NOMO-1 (cell line): ENCODE data around the gene RBM20.

Experiments used
- DNase-seq, 2 experiments: peaks; one replicate each; lab custom pipeline; 2025; ENCODE audit not compliant: unreplicated experiment in 2 of 2; lab: John Stamatoyannopoulos, UW

Gene RBM20

DNA sequence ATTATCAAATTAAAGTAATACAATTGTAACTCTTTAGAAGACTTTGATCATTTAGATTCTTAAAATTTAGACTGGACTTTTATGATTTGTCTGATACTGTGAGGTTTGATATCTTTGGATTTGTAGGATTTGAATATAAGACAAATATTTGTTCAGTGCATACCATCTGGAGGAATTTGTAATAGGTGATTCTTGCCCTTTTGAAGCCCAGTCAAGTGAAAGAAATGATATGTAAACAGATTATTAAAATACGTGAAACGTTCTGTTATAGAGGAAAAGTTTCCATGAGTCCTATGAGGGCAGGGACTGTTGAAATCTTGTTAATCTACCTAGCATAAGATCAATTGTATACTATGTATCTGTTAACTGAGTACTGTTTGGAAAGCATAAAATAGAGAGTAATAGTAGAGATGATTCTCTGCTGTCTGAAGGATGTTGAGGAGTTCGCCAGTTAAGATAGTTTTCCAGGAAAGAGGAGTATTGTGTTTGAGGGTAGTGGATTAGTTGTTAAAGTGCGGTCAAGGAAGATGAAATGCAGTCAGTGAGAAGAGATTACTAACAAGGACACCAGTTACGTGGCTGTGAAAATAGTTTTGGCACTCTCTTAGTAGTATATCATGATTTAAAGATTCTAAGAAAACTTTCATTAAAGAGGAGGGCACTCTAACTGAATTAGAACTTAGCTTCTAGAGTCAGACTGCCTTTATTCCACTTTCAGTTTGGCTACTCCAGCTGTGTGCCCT, 242.0 kb downstream of the RBM20 start:
- no peak for DNase-seq

DNA sequence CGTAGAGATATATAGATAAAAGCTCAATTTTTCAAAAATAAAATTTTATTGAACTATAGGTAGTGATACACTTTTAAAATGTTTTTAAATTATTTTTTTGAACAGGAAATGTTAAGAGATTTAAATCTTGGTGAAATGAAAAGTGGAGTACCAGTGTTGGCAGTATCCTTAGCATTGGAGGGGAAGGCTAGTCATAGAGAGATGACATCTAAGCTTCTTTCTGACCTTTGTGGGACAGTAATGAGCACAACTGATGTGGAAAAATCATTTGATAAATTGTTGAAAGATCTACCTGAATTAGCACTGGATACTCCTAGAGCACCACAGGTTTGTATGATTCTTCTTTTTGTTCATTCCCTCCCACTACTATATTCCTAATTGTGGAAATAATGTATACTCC, 243.4 kb downstream of the RBM20 start:
- DNase-seq: no peak
